Left ventricle myocardium inferior (tissue), 1 donor: ENCODE measurements around the gene EME2. TPM values are rescaled to one million over a fixed set of nuclear protein-coding genes. Genes with fewer than 3 reads are reported as not detected.
A peak's percentile ranks its signal among the peaks of the same experiment; 100 is the strongest.

Experiments
- DNase-seq: peaks from one replicate; pipeline ENCODE4 v3.0.0-alpha.2; 2020
- H3K27ac ChIP-seq: fragments of 200-600 bp; replicated peaks from 2 replicates; pipeline ENCODE4 v1.8.0; 2021
- H3K27me3 ChIP-seq: fragments of 200-600 bp; 2 replicates; pipeline ENCODE4 v1.8.0; 2021; ENCODE audit warnings: low read depth
- H3K36me3 ChIP-seq: fragments of 200-600 bp; 2 replicates; pipeline ENCODE4 v1.8.0; 2021
- H3K4me1 ChIP-seq: fragments of 200-600 bp; 2 replicates; pipeline ENCODE4 v1.8.0; 2021
- H3K4me3 ChIP-seq: fragments of 200-600 bp; 2 replicates; pipeline ENCODE4 v1.8.0; 2021; ENCODE audit warnings: mild to moderate bottlenecking, moderate library complexity
- H3K9me3 ChIP-seq: fragments of 200-600 bp; replicated peaks from 2 replicates; pipeline ENCODE4 v1.8.0; 2021
- CTCF ChIP-seq: fragments of 200-600 bp; IDR thresholded peaks from 2 replicates; pipeline ENCODE4 v1.8.0; 2021; ENCODE audit warnings: antibody characterized with exemption, mild to moderate bottlenecking, borderline replicate concordance
- intact Hi-C: fragments of 100-400 bp; cut with micrococcal nuclease; formaldehyde crosslinking; loops from one replicate; pipeline ENCODE4 v1.11.0; 2022
- total RNA-seq: library from RNA; stranded (reverse); fragmentation: NEBNext Ultra II Directional; extraction: Animal tissue kit (Norgen Biotek cat#: 25700); gene quantifications from one replicate; pipeline ENCODE4 v1.2.1, GENCODE V29; 2021
- donor health status: DM: no; HTN: yes; CAD: no; lungs with severe emphysema.

EME2 gene
- total RNA-seq, 1 donor from 2014 or later, result 7.4 TPM

- DNase-seq, result peak; percentile 100
- peak within 1 kb of the TSS; percentile 91 for H3K27ac ChIP-seq
- H3K9me3 ChIP-seq, result no peaks in the 10 kb centered on the region
- no peak for TF ChIP-seq CTCF
- H3K27me3 ChIP-seq, result no peaks in the 10 kb centered on the region
- intact Hi-C loops, result no loop called here
- H3K4me3 ChIP-seq, result peak within 1 kb of the TSS; percentile 96
- H3K36me3 ChIP-seq, result peaks cover 49% of the 10 kb centered on the region
- peaks cover 66% of the 10 kb centered on the region for H3K4me1 ChIP-seq
Measured at GRCh38 chr16:1782408-1783264, 10.0 kb downstream of the EME2 start, which contains the start of the genes NUBP2 and SPSB3. Gene NUBP2, plus strand, starts transcription at chr16:1782960. Its CDS starts 61 bp downstream, at chr16:1783021. Gene SPSB3, minus strand, starts transcription at chr16:1782571. Its CDS starts 1,088 bp downstream, at chr16:1781483.

DNA sequence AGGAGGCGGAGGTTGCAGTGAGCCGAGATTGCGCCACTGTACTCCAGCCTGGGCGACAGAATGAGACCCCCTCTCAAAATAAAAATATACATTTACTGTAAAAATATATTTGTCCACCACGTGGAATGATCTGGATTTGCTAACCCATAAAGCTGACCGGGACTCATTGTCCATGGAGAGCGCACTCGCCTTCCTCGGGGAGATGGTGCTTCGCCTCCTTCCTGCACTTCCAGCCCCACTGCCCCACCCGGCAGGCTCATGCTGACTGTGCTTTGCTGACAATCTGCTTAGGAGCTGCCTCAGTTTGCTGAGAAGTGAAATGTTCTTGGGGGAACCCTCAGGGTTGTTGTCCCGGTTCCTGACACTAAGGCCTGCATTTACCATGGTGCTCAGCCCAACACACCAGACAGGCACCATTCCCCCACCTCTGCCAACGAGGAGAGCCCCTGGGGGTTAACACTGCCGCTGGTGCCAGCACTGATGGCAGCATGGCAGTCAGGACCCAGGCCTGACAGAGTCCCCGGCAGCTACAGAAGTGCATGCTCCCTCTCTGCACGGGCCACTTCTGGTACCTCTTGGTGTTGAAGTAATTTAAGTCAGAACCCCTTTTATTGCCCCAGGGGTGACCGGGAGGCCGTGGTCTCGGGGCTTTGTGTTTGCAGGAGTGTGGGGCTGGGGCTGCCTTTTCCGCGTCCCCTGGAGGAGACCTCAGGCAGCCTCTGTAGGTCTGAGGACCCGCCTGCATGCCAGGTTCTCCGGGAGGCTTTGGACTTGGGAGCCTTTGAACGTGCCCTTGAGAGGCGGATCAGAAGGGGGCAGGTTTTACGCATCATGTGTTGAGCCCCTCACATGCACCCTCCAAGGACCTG is 12.6 kb downstream of the EME2 start:
- Histone ChIP-seq H3K4me3 (no peak overlapping the region), H3K4me1 (peaks cover 56% of the 10 kb centered on the region), H3K27ac (no peak overlapping the region), H3K36me3 (peaks cover 46% of the 10 kb centered on the region), H3K9me3 (no peaks in the 10 kb centered on the region), H3K27me3 (no peaks in the 10 kb centered on the region)
- intact Hi-C loops, result no loop called here
- peak; percentile 12 for DNase-seq
- TF ChIP-seq CTCF, result no peak

DNA sequence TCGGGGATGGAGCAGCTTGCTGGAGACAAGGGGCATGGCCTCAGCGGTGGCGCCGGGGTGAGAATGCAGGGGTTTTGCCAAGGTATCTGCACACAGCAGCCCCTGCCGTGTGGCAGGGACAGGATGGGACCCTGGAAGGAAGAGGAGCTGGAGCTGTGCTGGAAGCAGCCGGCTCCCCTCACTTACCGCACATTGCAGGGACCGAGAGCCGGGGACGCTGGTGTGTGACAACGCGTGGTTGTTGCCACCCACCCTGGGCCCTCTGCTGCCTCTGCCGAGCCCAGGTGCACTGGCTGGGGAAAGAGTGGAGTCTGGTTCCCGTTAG is 13.2 kb downstream of the EME2 start:
- peak; percentile 8 for DNase-seq
- H3K27me3 ChIP-seq, result no peaks in the 10 kb centered on the region

GRCh38 chr16:1786242-1787055 is 13.8 kb downstream of the EME2 start:
- intact Hi-C loops, result no loop called here
- Histone ChIP-seq H3K36me3 (peaks cover 38% of the 10 kb centered on the region), H3K27me3 (no peaks in the 10 kb centered on the region), H3K27ac (no peak overlapping the region), H3K4me3 (no peak overlapping the region), H3K9me3 (no peaks in the 10 kb centered on the region), H3K4me1 (peaks cover 43% of the 10 kb centered on the region)
- no peak for TF ChIP-seq CTCF
- peak; percentile 13 for DNase-seq

More for the DNA sequence above, 13.2 kb downstream of the EME2 start:
- Histone ChIP-seq H3K4me3 (no peak overlapping the region), H3K4me1 (peaks cover 50% of the 10 kb centered on the region), H3K27ac (no peak overlapping the region), H3K9me3 (no peaks in the 10 kb centered on the region), H3K36me3 (peaks cover 40% of the 10 kb centered on the region)
- TF ChIP-seq CTCF, result no peak
- intact Hi-C loops, result no loop called here

DNA sequence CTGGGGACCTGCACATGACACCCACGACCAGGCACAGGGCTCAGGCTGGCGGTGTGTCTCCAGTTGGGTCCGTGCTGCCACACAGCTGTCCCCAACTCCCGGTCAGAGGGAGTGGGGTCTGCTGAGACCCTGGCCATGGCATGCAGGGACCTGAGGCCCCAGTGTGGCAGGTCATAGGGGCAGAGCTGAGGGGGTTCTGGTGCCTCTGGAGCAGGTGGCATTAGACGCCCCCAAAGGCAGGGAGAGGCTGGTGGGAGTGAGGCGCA is 14.4 kb downstream of the EME2 start:
- no peak for DNase-seq
- H3K9me3 ChIP-seq, result no peaks in the 10 kb centered on the region
- H3K27me3 ChIP-seq, result no peaks in the 10 kb centered on the region
- peaks cover 38% of the 10 kb centered on the region for H3K4me1 ChIP-seq
- no peak overlapping the region for H3K27ac ChIP-seq
- TF ChIP-seq CTCF, result no peak
- H3K36me3 ChIP-seq, result peaks cover 40% of the 10 kb centered on the region
- H3K4me3 ChIP-seq, result no peak overlapping the region
- intact Hi-C loops, result no loop called here
